GM23248 (cell line): ENCODE results near the gene USP20.

Experiments
- EZH2 ChIP-seq: fragments of 200-600 bp; sonication (generic); IDR thresholded peaks from 2 replicates; pipeline ENCODE4 v1.6.1; 2018; ENCODE audit warnings: antibody characterized with exemption, mild to moderate bottlenecking; ENCODE audit not compliant: insufficient read depth, poor library complexity, severe bottlenecking
- EZH2phosphoT487 ChIP-seq: fragments of 200-600 bp; sonication (generic); IDR thresholded peaks from 2 replicates; pipeline ENCODE4 v1.6.1; 2018; ENCODE audit warnings: antibody characterized with exemption, moderate library complexity, mild to moderate bottlenecking, low read depth; ENCODE audit not compliant: insufficient read depth

DNA sequence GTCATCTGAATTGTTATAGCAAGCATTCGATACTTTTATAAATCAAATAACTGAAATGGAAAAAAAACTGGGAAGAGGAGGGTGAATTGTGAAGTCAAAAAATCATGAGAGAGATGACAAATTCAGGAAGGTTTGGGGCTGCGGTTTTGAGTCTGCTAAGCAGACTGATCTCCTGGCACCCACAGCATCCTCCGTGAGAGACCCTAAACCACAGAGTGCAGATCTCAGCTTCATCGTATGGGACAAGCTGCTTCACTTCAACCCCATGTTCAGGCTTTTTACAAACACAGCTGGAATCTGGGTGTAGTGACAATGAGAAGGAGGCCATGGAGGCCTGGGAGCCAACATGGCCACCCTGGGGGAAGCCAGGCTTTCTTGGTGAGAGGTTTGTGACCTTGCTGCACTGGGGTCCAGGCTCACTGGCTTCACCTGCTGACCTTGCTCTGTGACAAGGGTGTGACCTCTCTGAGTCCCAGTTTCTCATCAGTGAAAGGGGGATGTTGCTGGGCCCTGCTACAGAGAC, 19.4 kb downstream of the USP20 start:
- TF ChIP-seq EZH2phosphoT487 = no peak
- no peak for TF ChIP-seq EZH2
